WTC11 (cell line): ENCODE data around the gene MYO5B. TPM values are rescaled to one million over a fixed set of nuclear protein-coding genes. Genes with fewer than 3 reads are reported as not detected.

Source experiments
- ATAC-seq: fragments of 200-7000 bp; cut with Tn5 transposase; 2 replicates; pipeline ENCODE4 v1.10.0; 2021; ENCODE audit warnings: mild to moderate bottlenecking, moderate library complexity
- CTCF ChIA-PET: fragments of 300-600 bp; sonication (Branson Sonifier 250); formaldehyde crosslinking; loops from one replicate; lab custom pipeline; 2021; ENCODE audit warnings: antibody characterized with exemption; lab: Charles Lee
- POLR2A ChIA-PET: fragments of 350-600 bp; sonication (Branson Sonifier 250); formaldehyde crosslinking; loops from one replicate; lab custom pipeline; 2021; ENCODE audit warnings: antibody characterized with exemption; lab: Charles Lee
- DNase-seq: peaks from one replicate; pipeline ENCODE4 v3.0.0; 2021; ENCODE audit warnings: low spot score
- H3K27ac Mint-ChIP-seq: 2 replicates; pipeline ENCODE4 v1.8.0; 2021; ENCODE audit warnings: mixed read lengths
- H3K27me3 Mint-ChIP-seq: 2 replicates; pipeline ENCODE4 v1.8.0; 2021; ENCODE audit warnings: low read depth, mild to moderate bottlenecking, moderate library complexity, mixed read lengths
- H3K36me3 Mint-ChIP-seq: 2 replicates; pipeline ENCODE4 v1.8.0; 2021; ENCODE audit warnings: mixed read lengths
- H3K4me1 Mint-ChIP-seq: 2 replicates; pipeline ENCODE4 v1.8.0; 2022; ENCODE audit warnings: mixed read lengths
- H3K4me3 Mint-ChIP-seq: 2 replicates; pipeline ENCODE4 v1.8.0; 2021; ENCODE audit warnings: mild to moderate bottlenecking, moderate library complexity, mixed read lengths
- H3K9me3 Mint-ChIP-seq: 2 replicates; pipeline ENCODE4 v1.8.0; 2021; ENCODE audit warnings: mixed read lengths
- ATF1 ChIP-seq: sonication (generic); formaldehyde crosslinking; IDR thresholded peaks from 2 replicates; pipeline ENCODE4 v1.8.1; 2023; ENCODE audit warnings: mild to moderate bottlenecking, moderate library complexity, missing genetic modification reagents
- ELF4 ChIP-seq: sonication (generic); formaldehyde crosslinking; IDR thresholded peaks from 2 replicates; pipeline ENCODE4 v1.8.1; 2022; ENCODE audit warnings: low read depth, mild to moderate bottlenecking, moderate library complexity, missing genetic modification reagents
- ESRRA ChIP-seq: sonication (generic); formaldehyde crosslinking; IDR thresholded peaks from 2 replicates; pipeline ENCODE4 v1.8.1; 2022; ENCODE audit warnings: mild to moderate bottlenecking, missing genetic modification reagents, borderline replicate concordance
- ETV6 ChIP-seq: sonication (generic); formaldehyde crosslinking; IDR thresholded peaks from 2 replicates; pipeline ENCODE4 v1.8.1; 2022; ENCODE audit warnings: mild to moderate bottlenecking, missing genetic modification reagents
- GTF2I ChIP-seq: fragments of 250-450 bp; sonication (Bioruptor Pico); conservative IDR thresholded peaks from 2 replicates; pipeline ENCODE4 v1.4.0; 2021; ENCODE audit warnings: mild to moderate bottlenecking
- NFATC4 ChIP-seq: fragments of 250-450 bp; sonication (Bioruptor Pico); IDR thresholded peaks from 2 replicates; pipeline ENCODE4 v1.9.0; 2021; ENCODE audit warnings: mild to moderate bottlenecking
- NR2C2 ChIP-seq: sonication (generic); formaldehyde crosslinking; IDR thresholded peaks from 2 replicates; pipeline ENCODE4 v1.8.0; 2022; ENCODE audit warnings: mild to moderate bottlenecking, missing genetic modification reagents
- RELA ChIP-seq: sonication (generic); formaldehyde crosslinking; IDR thresholded peaks from 2 replicates; pipeline ENCODE4 v1.8.1; 2022; ENCODE audit warnings: missing genetic modification reagents, mild to moderate bottlenecking, borderline replicate concordance
- SMAD3 ChIP-seq: sonication (generic); formaldehyde crosslinking; IDR thresholded peaks from 2 replicates; pipeline ENCODE4 v1.8.0; 2022; ENCODE audit warnings: missing genetic modification reagents, mild to moderate bottlenecking, borderline replicate concordance
- SP1 ChIP-seq: sonication (generic); formaldehyde crosslinking; conservative IDR thresholded peaks from 2 replicates; pipeline ENCODE4 v1.8.1; 2022; ENCODE audit warnings: missing genetic modification reagents
- TEAD1 ChIP-seq: sonication (generic); formaldehyde crosslinking; IDR thresholded peaks from 2 replicates; pipeline ENCODE4 v1.8.0; 2022; ENCODE audit warnings: mild to moderate bottlenecking, missing genetic modification reagents
- total RNA-seq: library from RNA; stranded (reverse); gene quantifications from 3 replicates; pipeline ENCODE4 v1.2.3, GENCODE V29; 2021
- TF ChIP-seq, protein P1 (sequence below): fragments of 250-450 bp; sonication (Bioruptor Pico); IDR thresholded peaks from 2 replicates; pipeline ENCODE4 v1.9.0; 2021; ENCODE audit warnings: mild to moderate bottlenecking, borderline replicate concordance
- TF ChIP-seq, protein P2 (sequence below): sonication (generic); formaldehyde crosslinking; IDR thresholded peaks from 2 replicates; pipeline ENCODE4 v1.8.0; 2022; ENCODE audit warnings: mild to moderate bottlenecking, missing genetic modification reagents
- TF ChIP-seq, protein P3 (sequence below): sonication (generic); formaldehyde crosslinking; IDR thresholded peaks from 2 replicates; pipeline ENCODE4 v1.8.0; 2023; ENCODE audit warnings: missing genetic modification reagents, mild to moderate bottlenecking, borderline replicate concordance
- TF ChIP-seq, protein P4 (sequence below): sonication (generic); formaldehyde crosslinking; IDR thresholded peaks from 2 replicates; pipeline ENCODE4 v1.8.1; 2022; ENCODE audit warnings: low read depth, mild to moderate bottlenecking, moderate library complexity, missing genetic modification reagents, borderline replicate concordance
- TF ChIP-seq, protein P5 (sequence below): sonication (generic); formaldehyde crosslinking; conservative IDR thresholded peaks from 2 replicates; pipeline ENCODE4 v1.8.1; 2022; ENCODE audit warnings: mild to moderate bottlenecking, missing genetic modification reagents
- TF ChIP-seq, protein P6 (sequence below): sonication (generic); formaldehyde crosslinking; IDR thresholded peaks from 2 replicates; pipeline ENCODE4 v1.8.0; 2022; ENCODE audit warnings: missing genetic modification reagents

The MYO5B gene
- total RNA-seq, 1 experiment from 2014 or later, result 8.7 TPM

DNA sequence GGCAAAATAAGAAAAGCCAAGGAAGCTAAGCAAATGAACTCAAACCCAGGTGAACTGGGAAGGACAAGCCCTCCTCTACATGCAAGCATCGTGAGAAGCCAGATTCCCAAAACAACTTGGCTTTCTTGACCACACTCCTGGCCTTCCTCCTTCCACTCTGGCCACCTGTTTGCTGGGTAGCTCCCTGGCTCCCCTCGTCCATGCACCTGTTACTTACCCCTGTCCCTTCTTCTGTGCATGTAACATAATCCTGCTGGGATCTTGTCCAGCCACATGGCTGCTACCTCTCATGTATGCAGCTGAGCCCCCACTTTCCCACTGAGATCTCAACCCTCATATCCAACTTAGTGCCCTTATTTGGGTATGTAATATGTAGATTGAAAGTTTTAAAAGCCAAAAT is 121.6 kb downstream of the MYO5B start (continued):
- TF ChIP-seq, protein P1, sequence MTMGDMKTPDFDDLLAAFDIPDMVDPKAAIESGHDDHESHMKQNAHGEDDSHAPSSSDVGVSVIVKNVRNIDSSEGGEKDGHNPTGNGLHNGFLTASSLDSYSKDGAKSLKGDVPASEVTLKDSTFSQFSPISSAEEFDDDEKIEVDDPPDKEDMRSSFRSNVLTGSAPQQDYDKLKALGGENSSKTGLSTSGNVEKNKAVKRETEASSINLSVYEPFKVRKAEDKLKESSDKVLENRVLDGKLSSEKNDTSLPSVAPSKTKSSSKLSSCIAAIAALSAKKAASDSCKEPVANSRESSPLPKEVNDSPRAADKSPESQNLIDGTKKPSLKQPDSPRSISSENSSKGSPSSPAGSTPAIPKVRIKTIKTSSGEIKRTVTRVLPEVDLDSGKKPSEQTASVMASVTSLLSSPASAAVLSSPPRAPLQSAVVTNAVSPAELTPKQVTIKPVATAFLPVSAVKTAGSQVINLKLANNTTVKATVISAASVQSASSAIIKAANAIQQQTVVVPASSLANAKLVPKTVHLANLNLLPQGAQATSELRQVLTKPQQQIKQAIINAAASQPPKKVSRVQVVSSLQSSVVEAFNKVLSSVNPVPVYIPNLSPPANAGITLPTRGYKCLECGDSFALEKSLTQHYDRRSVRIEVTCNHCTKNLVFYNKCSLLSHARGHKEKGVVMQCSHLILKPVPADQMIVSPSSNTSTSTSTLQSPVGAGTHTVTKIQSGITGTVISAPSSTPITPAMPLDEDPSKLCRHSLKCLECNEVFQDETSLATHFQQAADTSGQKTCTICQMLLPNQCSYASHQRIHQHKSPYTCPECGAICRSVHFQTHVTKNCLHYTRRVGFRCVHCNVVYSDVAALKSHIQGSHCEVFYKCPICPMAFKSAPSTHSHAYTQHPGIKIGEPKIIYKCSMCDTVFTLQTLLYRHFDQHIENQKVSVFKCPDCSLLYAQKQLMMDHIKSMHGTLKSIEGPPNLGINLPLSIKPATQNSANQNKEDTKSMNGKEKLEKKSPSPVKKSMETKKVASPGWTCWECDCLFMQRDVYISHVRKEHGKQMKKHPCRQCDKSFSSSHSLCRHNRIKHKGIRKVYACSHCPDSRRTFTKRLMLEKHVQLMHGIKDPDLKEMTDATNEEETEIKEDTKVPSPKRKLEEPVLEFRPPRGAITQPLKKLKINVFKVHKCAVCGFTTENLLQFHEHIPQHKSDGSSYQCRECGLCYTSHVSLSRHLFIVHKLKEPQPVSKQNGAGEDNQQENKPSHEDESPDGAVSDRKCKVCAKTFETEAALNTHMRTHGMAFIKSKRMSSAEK, result no peak

DNA sequence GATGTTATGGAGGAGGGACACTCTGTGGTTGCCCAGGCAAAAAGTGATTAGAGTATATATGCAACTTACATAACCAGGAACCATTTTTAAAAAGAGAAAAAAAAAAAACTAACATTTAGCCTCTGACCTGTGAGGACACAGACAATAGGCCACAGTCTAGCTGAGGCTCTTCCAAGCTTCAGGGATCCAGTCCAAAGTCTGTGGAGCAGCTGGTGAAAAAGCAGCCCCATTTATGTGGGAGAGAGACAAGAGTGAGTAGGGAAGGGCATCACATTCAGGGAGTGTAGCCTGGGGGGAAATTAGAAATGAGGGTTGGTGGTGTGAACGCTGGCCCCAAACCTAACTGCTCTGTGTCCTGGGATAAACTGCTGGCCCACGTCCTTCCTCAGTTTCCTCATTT is 122.8 kb downstream of the MYO5B start:
- ATAC-seq (no peak), DNase-seq (no peak)
- no peak overlapping the region for H3K4me3 Mint-ChIP-seq
- CTCF ChIA-PET, result interaction anchor here (0.6 kb wide), 1 partner anchor 35 kb away, joined by 3 read pairs; no protein-coding TSS in a partner anchor
- no peaks in the 10 kb centered on the region for H3K36me3 Mint-ChIP-seq
- H3K9me3 Mint-ChIP-seq, result peaks cover 3% of the 10 kb centered on the region; the same call in 1 of the 2 replicates
- H3K27ac Mint-ChIP-seq, result no peak overlapping the region
- peaks cover 24% of the 10 kb centered on the region for H3K4me1 Mint-ChIP-seq
- POLR2A ChIA-PET, result no interaction called here
- peaks cover 2% of the 10 kb centered on the region; the same call in 1 of the 2 replicates for H3K27me3 Mint-ChIP-seq
- TF ChIP-seq, protein P2, sequence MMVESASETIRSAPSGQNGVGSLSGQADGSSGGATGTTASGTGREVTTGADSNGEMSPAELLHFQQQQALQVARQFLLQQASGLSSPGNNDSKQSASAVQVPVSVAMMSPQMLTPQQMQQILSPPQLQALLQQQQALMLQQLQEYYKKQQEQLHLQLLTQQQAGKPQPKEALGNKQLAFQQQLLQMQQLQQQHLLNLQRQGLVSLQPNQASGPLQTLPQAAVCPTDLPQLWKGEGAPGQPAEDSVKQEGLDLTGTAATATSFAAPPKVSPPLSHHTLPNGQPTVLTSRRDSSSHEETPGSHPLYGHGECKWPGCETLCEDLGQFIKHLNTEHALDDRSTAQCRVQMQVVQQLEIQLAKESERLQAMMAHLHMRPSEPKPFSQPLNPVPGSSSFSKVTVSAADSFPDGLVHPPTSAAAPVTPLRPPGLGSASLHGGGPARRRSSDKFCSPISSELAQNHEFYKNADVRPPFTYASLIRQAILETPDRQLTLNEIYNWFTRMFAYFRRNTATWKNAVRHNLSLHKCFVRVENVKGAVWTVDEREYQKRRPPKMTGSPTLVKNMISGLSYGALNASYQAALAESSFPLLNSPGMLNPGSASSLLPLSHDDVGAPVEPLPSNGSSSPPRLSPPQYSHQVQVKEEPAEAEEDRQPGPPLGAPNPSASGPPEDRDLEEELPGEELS (CRISPR knock-in tag), result no peak
- TF ChIP-seq ELF4 (CRISPR knock-in tag) (no peak), ATF1 (CRISPR knock-in tag) (no peak), ETV6 (CRISPR knock-in tag) (no peak), RELA (CRISPR knock-in tag) (no peak), ESRRA (CRISPR knock-in tag) (no peak), GTF2I (CRISPR knock-in tag) (no peak), TEAD1 (no peak), SMAD3 (CRISPR knock-in tag) (no peak), SP1 (CRISPR knock-in tag) (no peak), NFATC4 (CRISPR knock-in tag) (no peak), NR2C2 (no peak)
- TF ChIP-seq, protein P3, sequence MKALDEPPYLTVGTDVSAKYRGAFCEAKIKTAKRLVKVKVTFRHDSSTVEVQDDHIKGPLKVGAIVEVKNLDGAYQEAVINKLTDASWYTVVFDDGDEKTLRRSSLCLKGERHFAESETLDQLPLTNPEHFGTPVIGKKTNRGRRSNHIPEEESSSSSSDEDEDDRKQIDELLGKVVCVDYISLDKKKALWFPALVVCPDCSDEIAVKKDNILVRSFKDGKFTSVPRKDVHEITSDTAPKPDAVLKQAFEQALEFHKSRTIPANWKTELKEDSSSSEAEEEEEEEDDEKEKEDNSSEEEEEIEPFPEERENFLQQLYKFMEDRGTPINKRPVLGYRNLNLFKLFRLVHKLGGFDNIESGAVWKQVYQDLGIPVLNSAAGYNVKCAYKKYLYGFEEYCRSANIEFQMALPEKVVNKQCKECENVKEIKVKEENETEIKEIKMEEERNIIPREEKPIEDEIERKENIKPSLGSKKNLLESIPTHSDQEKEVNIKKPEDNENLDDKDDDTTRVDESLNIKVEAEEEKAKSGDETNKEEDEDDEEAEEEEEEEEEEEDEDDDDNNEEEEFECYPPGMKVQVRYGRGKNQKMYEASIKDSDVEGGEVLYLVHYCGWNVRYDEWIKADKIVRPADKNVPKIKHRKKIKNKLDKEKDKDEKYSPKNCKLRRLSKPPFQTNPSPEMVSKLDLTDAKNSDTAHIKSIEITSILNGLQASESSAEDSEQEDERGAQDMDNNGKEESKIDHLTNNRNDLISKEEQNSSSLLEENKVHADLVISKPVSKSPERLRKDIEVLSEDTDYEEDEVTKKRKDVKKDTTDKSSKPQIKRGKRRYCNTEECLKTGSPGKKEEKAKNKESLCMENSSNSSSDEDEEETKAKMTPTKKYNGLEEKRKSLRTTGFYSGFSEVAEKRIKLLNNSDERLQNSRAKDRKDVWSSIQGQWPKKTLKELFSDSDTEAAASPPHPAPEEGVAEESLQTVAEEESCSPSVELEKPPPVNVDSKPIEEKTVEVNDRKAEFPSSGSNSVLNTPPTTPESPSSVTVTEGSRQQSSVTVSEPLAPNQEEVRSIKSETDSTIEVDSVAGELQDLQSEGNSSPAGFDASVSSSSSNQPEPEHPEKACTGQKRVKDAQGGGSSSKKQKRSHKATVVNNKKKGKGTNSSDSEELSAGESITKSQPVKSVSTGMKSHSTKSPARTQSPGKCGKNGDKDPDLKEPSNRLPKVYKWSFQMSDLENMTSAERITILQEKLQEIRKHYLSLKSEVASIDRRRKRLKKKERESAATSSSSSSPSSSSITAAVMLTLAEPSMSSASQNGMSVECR (CRISPR knock-in tag), result no peak
- TF ChIP-seq, protein P4, sequence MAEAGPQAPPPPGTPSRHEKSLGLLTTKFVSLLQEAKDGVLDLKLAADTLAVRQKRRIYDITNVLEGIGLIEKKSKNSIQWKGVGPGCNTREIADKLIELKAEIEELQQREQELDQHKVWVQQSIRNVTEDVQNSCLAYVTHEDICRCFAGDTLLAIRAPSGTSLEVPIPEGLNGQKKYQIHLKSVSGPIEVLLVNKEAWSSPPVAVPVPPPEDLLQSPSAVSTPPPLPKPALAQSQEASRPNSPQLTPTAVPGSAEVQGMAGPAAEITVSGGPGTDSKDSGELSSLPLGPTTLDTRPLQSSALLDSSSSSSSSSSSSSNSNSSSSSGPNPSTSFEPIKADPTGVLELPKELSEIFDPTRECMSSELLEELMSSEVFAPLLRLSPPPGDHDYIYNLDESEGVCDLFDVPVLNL (CRISPR knock-in tag), result no peak
- TF ChIP-seq, protein P5, sequence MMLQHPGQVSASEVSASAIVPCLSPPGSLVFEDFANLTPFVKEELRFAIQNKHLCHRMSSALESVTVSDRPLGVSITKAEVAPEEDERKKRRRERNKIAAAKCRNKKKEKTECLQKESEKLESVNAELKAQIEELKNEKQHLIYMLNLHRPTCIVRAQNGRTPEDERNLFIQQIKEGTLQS (CRISPR knock-in tag), result no peak
- TF ChIP-seq, protein P6, sequence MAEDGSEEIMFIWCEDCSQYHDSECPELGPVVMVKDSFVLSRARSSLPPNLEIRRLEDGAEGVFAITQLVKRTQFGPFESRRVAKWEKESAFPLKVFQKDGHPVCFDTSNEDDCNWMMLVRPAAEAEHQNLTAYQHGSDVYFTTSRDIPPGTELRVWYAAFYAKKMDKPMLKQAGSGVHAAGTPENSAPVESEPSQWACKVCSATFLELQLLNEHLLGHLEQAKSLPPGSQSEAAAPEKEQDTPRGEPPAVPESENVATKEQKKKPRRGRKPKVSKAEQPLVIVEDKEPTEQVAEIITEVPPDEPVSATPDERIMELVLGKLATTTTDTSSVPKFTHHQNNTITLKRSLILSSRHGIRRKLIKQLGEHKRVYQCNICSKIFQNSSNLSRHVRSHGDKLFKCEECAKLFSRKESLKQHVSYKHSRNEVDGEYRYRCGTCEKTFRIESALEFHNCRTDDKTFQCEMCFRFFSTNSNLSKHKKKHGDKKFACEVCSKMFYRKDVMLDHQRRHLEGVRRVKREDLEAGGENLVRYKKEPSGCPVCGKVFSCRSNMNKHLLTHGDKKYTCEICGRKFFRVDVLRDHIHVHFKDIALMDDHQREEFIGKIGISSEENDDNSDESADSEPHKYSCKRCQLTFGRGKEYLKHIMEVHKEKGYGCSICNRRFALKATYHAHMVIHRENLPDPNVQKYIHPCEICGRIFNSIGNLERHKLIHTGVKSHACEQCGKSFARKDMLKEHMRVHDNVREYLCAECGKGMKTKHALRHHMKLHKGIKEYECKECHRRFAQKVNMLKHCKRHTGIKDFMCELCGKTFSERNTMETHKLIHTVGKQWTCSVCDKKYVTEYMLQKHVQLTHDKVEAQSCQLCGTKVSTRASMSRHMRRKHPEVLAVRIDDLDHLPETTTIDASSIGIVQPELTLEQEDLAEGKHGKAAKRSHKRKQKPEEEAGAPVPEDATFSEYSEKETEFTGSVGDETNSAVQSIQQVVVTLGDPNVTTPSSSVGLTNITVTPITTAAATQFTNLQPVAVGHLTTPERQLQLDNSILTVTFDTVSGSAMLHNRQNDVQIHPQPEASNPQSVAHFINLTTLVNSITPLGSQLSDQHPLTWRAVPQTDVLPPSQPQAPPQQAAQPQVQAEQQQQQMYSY (CRISPR knock-in tag), result no peak
